GM12874 (cell line): ENCODE results near the gene ARSI.

Experiments
- TF ChIP-seq, protein P1 (sequence below): IDR thresholded peaks from 2 replicates; pipeline ENCODE4 v1.5.1; 2011; ENCODE audit warnings: low read depth, mild to moderate bottlenecking, control low read depth, low read length, moderate library complexity; ENCODE audit not compliant: insufficient read depth

The ARSI gene

DNA sequence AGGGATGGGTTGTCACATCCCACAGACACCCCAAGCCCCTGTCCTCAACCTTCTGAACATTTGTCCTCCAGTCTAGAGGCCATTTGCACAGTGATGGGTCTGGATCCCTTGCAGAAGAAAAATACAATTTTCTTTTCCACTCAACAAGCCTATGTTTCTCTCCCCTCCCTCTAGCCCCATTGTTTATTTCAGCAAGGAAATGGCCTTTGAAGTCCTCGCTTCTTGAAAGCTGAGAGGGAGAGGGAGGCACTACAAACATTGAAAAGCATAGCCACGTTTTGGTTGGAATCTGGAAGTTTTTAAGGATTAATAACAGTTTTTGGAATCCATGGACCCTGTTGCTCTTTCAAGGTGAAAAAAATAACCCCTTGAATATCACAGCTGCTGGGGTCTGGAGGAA, 24.0 kb upstream of the ARSI start:
- TF ChIP-seq, protein P1, sequence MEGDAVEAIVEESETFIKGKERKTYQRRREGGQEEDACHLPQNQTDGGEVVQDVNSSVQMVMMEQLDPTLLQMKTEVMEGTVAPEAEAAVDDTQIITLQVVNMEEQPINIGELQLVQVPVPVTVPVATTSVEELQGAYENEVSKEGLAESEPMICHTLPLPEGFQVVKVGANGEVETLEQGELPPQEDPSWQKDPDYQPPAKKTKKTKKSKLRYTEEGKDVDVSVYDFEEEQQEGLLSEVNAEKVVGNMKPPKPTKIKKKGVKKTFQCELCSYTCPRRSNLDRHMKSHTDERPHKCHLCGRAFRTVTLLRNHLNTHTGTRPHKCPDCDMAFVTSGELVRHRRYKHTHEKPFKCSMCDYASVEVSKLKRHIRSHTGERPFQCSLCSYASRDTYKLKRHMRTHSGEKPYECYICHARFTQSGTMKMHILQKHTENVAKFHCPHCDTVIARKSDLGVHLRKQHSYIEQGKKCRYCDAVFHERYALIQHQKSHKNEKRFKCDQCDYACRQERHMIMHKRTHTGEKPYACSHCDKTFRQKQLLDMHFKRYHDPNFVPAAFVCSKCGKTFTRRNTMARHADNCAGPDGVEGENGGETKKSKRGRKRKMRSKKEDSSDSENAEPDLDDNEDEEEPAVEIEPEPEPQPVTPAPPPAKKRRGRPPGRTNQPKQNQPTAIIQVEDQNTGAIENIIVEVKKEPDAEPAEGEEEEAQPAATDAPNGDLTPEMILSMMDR, result no peak

DNA sequence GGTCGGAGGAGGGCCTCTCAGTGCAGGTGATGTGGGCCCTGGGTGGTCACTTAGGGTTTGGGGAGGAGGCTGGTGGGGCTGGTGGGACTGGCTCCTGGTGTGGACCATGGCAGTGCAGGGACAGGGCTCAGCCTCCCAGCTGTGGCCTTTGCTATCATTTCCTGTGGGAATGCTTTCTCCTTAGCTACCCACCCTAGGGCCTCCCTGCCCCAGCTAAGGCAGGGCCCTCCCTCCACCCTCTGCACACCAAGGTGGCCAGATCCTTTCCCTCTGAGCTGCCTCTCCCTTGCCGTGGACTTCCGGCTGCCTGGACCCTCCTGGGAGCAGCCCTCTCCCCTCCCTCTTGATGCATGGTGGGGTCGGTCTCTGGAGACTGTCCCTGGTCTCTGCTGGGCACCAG, 22.7 kb upstream of the ARSI start:
- TF ChIP-seq, protein P1, result no peak

DNA sequence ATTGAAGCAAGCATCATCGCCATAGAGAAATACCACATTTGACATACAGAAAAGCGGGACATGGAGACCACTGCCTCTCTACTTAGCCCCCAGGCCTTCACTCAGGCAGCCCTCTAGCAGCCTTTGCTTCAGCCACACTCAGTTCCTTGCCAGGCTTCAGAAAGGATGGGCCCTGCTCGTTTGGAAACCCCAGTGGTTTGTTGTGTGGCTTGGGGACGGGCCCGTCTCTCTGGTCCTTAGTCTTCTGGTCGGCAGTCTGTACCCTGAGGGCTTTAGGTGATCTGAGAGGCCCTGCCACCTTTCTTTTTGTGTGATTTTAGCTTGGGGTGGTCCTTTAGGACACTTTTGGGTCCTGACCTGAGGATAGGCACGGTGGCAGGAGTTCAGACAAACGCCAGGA, 21.1 kb upstream of the ARSI start:
- TF ChIP-seq, protein P1, result no peak

DNA sequence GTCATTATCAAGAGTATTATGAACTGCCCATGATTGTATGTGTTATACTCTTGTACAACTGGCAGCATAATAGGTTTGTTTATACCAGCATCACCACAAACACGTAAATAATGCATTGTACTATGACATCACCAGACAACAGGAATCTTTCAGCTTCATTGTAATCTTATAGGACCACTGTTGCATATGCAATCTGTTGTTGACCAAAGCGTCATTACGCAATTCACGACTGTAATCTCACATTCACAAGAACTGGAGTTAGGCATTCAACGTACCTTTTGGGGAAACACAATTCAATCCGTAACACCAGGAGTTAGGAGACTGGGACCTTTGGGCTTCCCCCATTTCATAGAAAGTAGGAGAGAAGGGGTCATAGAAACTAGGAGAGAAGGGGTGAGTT, 20.4 kb upstream of the ARSI start:
- TF ChIP-seq, protein P1, result no peak

DNA sequence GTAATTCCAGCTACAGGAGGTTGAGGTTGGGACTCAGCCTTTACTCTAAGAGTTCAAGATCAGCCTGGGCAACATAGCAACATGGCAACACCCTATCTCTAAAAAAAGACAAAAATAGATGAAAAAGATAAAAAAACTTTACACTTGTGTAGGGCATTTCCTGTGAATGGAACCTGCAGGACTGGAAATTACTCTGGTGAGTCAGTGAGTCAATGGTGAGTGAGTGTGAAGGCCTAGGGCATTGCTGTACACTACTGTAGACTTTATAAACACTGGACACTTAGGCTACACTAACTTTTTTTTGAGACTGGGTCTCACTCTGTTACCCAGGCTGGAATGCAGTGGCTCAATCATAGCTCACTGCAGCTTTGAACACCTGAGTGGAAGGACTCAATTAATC, 19.5 kb upstream of the ARSI start:
- TF ChIP-seq, protein P1, result no peak

DNA sequence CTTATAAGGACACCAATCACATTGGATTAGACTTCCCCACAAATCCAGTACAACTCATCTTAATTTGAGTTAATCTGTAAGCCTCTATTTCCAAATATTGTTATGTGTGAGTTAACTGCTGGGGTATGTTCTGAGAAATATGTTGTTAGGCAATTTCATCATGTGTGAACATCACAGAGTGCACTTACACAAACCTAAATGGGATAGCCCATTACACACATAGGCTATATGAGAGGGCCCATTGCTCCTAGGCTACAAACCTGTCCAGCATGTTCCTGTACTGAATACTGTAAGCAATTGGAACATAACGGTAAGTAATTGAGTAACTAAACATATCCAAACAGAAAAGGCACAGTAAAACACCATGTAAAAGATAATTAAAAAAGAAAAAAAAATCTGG, 19.1 kb upstream of the ARSI start:
- TF ChIP-seq, protein P1, result no peak

DNA sequence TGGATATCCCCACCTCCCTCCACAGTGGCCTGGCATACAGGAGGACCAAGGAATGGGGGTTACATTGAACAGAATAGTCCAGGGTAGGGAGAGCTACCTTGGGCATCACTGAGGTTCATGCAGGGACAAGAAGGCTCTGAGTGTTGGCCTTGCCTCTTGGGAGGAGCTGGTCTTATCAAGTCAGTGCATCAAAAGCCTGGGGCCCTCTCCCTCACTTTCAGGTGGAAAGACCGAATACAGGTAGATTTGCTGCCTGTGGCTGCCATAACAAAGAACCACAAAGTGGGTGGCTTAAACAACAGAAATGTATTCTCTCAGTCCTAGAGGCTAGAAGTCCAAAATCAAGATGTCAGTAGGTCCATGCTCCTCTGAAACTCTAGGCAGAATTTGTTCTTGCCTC, 18.5 kb upstream of the ARSI start:
- TF ChIP-seq, protein P1, result no peak
